Natural killer cell (primary cell): ENCODE results near the gene TACC2. TPM values are rescaled to one million over a fixed set of nuclear protein-coding genes. Genes with fewer than 3 reads are reported as not detected.

Source experiments
- ATAC-seq, 3 donors: fragments of 150-1000 bp in 2 of 3; fragments of 200-7000 bp in 1 of 3; cut with Tn5 transposase; 1 replicate in 1 of 3; 2 replicates in 2 of 3; pipeline ENCODE4 v1.10.0; 2021; ENCODE audit warnings: mild to moderate bottlenecking in 2 of 3, moderate library complexity in 2 of 3
- DNase-seq, 2 donors: peaks; one replicate each; pipeline versions ENCODE4 v3.0.0 to v3.0.0-alpha.2; 2013 to 2021; ENCODE audit warnings: mixed read lengths in 1 of 2
- H3K27ac ChIP-seq: one replicate; pipeline ENCODE4 v1.5.1; 2013; ENCODE audit warnings: mild to moderate bottlenecking, low read length
- H3K27me3 ChIP-seq: one replicate; pipeline ENCODE4 v1.6.1; 2013; ENCODE audit warnings: low read length; ENCODE audit not compliant: control insufficient read depth, insufficient read depth
- H3K36me3 ChIP-seq: one replicate; pipeline ENCODE4 v1.6.1; 2013; ENCODE audit warnings: low read length; ENCODE audit not compliant: control insufficient read depth, insufficient read depth
- H3K4me1 ChIP-seq: one replicate; pipeline ENCODE4 v1.6.1; 2013; ENCODE audit warnings: low read length; ENCODE audit not compliant: control insufficient read depth, insufficient read depth
- H3K4me3 ChIP-seq: one replicate; pipeline ENCODE4 v1.5.1; 2013; ENCODE audit warnings: low read length
- H3K9me3 ChIP-seq: one replicate; pipeline ENCODE4 v1.6.1; 2013; ENCODE audit warnings: low read length; ENCODE audit not compliant: control insufficient read depth, insufficient read depth
- H3K27ac Mint-ChIP-seq, 2 donors: one replicate each; pipeline ENCODE4 v1.8.0; 2022; ENCODE audit warnings: mild to moderate bottlenecking in 2 of 2, mixed read lengths in 2 of 2, moderate library complexity in 1 of 2
- H3K27me3 Mint-ChIP-seq, 2 donors: one replicate each; pipeline ENCODE4 v1.8.0; 2022; ENCODE audit warnings: low read depth in 2 of 2, mixed read lengths in 2 of 2
- H3K36me3 Mint-ChIP-seq: one replicate; pipeline ENCODE4 v1.8.0; 2022; ENCODE audit warnings: mixed read lengths
- H3K4me1 Mint-ChIP-seq, 2 donors: one replicate each; pipeline ENCODE4 v1.8.0; 2022; ENCODE audit warnings: mixed read lengths in 2 of 2
- H3K4me3 Mint-ChIP-seq: one replicate; pipeline ENCODE4 v1.8.0; 2022; ENCODE audit warnings: mild to moderate bottlenecking, moderate library complexity, mixed read lengths
- H3K9me3 Mint-ChIP-seq, 2 donors: one replicate each; pipeline ENCODE4 v1.8.0; 2022; ENCODE audit warnings: mixed read lengths in 2 of 2
- WGBS: methylation state at CpG from one replicate; pipeline ENCODE4 v1.1.7; 2013; ENCODE audit warnings: missing lambda C conversion rate; ENCODE audit not compliant: insufficient coverage; 5-methylcytosine and 5-hydroxymethylcytosine counted together
- intact Hi-C: fragments of 100-400 bp; cut with micrococcal nuclease; formaldehyde crosslinking; loops from one replicate; pipeline ENCODE4 v1.14.2; 2022
- total RNA-seq, 4 donors: library from RNA; stranded (reverse); fragments of 120-200 nt in 1 of 4; gene quantifications; one replicate each; pipeline versions ENCODE4 v1.2.3 to v1.2.4, GENCODE V29; 2013 to 2022
- TF ChIP-seq, protein P1 (sequence below): fragments of 200-600 bp; IDR thresholded peaks from one replicate; pipeline ENCODE4 v1.8.0; 2022; ENCODE audit warnings: antibody characterized with exemption

The TACC2 gene
- total RNA-seq, 3 donors from 2014 or later (not counting 1 experiment from before 2014, with no cell fraction given): not detected

DNA sequence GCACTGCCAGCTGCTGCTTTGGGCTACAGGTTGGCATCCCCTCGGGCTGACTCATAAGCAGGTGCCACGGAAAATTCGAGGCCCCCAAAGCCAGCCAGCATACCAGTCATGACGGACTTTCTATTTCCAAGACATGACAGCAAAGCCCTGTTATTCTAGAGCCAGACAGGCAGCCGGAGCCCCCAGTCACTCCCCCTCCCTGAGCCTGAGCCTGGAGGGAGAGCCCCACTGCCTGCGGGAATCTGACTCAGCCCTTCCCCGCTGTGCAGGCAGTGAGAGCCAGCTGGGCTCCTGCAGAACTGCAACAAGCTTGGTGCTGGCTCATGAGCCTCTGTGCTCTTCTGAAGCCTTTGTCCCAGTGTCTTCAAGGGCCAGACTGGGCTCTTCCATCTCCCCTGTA, 297.9 kb downstream of the TACC2 start:
- H3K27me3 ChIP-seq: no peaks in the 10 kb centered on the region
- H3K9me3 ChIP-seq: no peaks in the 10 kb centered on the region
- H3K9me3 Mint-ChIP-seq: no peaks in the 10 kb centered on the region
- H3K4me3 Mint-ChIP-seq: no peak overlapping the region
- H3K4me1 Mint-ChIP-seq: peaks cover 0 to 4% of the 10 kb centered on the region in 2 donors
- ATAC-seq: no peak
- peaks cover 10 to 12% of the 10 kb centered on the region in 2 donors for H3K27me3 Mint-ChIP-seq
- WGBS: 74% methylated on average over 7 of the region's 7 CpGs
- no peak overlapping the region for H3K27ac ChIP-seq
- no peak overlapping the region for H3K27ac Mint-ChIP-seq
- H3K4me1 ChIP-seq: no peaks in the 10 kb centered on the region
- H3K4me3 ChIP-seq: no peak overlapping the region
- TF ChIP-seq, protein P1, sequence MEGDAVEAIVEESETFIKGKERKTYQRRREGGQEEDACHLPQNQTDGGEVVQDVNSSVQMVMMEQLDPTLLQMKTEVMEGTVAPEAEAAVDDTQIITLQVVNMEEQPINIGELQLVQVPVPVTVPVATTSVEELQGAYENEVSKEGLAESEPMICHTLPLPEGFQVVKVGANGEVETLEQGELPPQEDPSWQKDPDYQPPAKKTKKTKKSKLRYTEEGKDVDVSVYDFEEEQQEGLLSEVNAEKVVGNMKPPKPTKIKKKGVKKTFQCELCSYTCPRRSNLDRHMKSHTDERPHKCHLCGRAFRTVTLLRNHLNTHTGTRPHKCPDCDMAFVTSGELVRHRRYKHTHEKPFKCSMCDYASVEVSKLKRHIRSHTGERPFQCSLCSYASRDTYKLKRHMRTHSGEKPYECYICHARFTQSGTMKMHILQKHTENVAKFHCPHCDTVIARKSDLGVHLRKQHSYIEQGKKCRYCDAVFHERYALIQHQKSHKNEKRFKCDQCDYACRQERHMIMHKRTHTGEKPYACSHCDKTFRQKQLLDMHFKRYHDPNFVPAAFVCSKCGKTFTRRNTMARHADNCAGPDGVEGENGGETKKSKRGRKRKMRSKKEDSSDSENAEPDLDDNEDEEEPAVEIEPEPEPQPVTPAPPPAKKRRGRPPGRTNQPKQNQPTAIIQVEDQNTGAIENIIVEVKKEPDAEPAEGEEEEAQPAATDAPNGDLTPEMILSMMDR: no peak
- no peaks in the 10 kb centered on the region for H3K36me3 ChIP-seq
- H3K36me3 Mint-ChIP-seq: no peaks in the 10 kb centered on the region
- intact Hi-C loops: no loop called here
- DNase-seq: no peak

DNA sequence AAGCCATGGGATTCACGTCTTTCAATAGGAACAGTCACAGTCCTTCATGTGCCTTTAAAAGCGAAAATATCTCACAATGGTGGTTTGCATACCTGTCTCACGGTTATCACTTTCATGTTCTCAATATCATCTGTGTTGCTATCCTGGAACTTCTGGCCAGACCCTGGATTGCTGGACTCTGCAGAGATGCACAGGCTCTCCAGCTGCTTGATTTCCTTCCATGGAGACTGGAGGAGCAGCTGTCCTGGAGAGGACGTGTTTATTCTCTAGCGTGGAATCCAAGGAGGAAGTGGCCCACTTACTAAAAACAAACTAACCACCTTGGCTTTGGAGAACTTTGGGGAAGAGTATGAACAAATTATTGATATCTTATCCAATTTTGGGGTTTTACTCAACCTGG, 298.6 kb downstream of the TACC2 start:
- ATAC-seq (no peak), DNase-seq (no peak)
- Histone ChIP-seq H3K4me1 (no peaks in the 10 kb centered on the region), H3K4me3 (no peak overlapping the region), H3K36me3 (no peaks in the 10 kb centered on the region), H3K27ac (no peak overlapping the region), H3K9me3 (no peaks in the 10 kb centered on the region), H3K27me3 (no peaks in the 10 kb centered on the region)
- peaks cover 5 to 10% of the 10 kb centered on the region in 2 donors for H3K27me3 Mint-ChIP-seq
- intact Hi-C loops: no loop called here
- 87% methylated on average over 3 of the region's 5 CpGs for WGBS
- no peak overlapping the region for H3K27ac Mint-ChIP-seq
- TF ChIP-seq, protein P1: no peak
- H3K4me1 Mint-ChIP-seq: peaks cover 0 to 4% of the 10 kb centered on the region in 2 donors
- no peaks in the 10 kb centered on the region for H3K36me3 Mint-ChIP-seq
- no peak overlapping the region for H3K4me3 Mint-ChIP-seq
- no peaks in the 10 kb centered on the region for H3K9me3 Mint-ChIP-seq

DNA sequence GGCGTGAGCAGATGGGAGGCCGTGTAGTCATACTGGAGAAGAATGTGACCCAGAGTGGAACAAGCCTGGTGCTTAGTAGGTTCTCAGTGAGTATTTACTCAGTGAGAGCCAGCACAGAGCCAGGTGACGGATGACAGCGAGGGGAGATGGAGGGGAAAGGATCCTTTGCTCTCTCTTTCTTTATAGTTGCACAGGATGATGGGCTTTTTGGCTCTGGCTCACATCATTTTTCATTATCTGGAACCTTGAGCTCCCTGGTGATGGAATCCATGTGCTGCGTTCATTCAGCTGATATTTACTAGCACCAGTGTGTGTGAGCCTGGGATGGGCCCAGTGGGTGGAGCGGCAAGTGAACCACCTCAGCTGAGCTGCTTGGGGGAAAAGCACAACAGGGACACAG, 299.3 kb downstream of the TACC2 start:
- no peak for ATAC-seq
- WGBS: 95% methylated on average over 6 of the region's 6 CpGs
- H3K9me3 ChIP-seq: no peaks in the 10 kb centered on the region

DNA sequence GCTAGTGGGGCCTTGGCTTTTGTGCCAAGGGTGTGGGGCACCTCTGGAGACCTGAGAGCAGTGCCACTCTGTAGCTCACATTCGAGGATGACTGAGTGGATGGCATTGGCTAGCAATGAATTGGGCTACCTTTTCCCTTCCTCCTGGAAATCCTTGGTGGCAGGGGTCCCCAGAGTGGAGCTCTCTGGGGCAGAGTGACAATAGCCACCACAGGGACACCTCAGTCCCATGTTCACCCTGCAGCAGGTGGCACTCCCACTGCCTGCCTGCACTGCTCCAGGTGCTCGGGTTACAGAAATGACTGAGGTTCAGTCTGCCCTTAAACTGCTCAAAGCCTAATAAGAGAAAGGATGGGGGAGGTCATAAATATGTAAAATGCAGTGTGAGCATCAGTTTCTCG, 300.0 kb downstream of the TACC2 start:
- Mint-ChIP-seq H3K27me3 (peaks cover 0 to 3% of the 10 kb centered on the region in 2 donors), H3K4me3 (no peak overlapping the region), H3K9me3 (no peaks in the 10 kb centered on the region), H3K36me3 (no peaks in the 10 kb centered on the region), H3K4me1 (peaks cover 0 to 4% of the 10 kb centered on the region in 2 donors), H3K27ac (no peak overlapping the region)
- no peak overlapping the region for H3K4me3 ChIP-seq
- H3K36me3 ChIP-seq: no peaks in the 10 kb centered on the region
- intact Hi-C loops: no loop called here
- DNase-seq (no peak), ATAC-seq (no peak)
- H3K27ac ChIP-seq: no peak overlapping the region
- H3K27me3 ChIP-seq: no peaks in the 10 kb centered on the region
- no peaks in the 10 kb centered on the region for H3K4me1 ChIP-seq
- TF ChIP-seq, protein P1: no peak
- 89% methylated on average over 3 of the region's 3 CpGs for WGBS
- no peaks in the 10 kb centered on the region for H3K9me3 ChIP-seq

More for the DNA sequence above, 299.3 kb downstream of the TACC2 start:
- Histone ChIP-seq H3K27me3 (no peaks in the 10 kb centered on the region), H3K27ac (no peak overlapping the region), H3K36me3 (no peaks in the 10 kb centered on the region), H3K4me1 (no peaks in the 10 kb centered on the region), H3K4me3 (no peak overlapping the region)
- intact Hi-C loops: no loop called here
- Mint-ChIP-seq H3K27me3 (peaks cover 0 to 3% of the 10 kb centered on the region in 2 donors), H3K9me3 (no peaks in the 10 kb centered on the region), H3K27ac (no peak overlapping the region), H3K4me1 (peaks cover 0 to 4% of the 10 kb centered on the region in 2 donors), H3K4me3 (no peak overlapping the region), H3K36me3 (no peaks in the 10 kb centered on the region)
- TF ChIP-seq, protein P1: no peak
- no peak for DNase-seq
